PC-9 (cell line): ENCODE data around the gene SMCHD1. TPM values are rescaled to one million over a fixed set of nuclear protein-coding genes. Genes with fewer than 3 reads are reported as not detected.

Experiments used
- BruUV-seq: library from RNA; stranded (reverse); fragments of 400-500 nt; replicated peaks from 2 replicates; lab custom pipeline; 2021; lab: Mats Ljungman, UMichigan
- CTCF ChIA-PET: fragments of 300-600 bp; sonication (Branson Sonifier 250); formaldehyde crosslinking; loops from one replicate; lab custom pipeline; 2022; ENCODE audit warnings: antibody characterized with exemption; lab: Charles Lee
- POLR2A ChIA-PET: fragments of 300-600 bp; sonication (Branson Sonifier 250); formaldehyde crosslinking; loops from one replicate; lab custom pipeline; 2022; ENCODE audit warnings: antibody characterized with exemption; ENCODE audit not compliant: unreplicated experiment; lab: Charles Lee
- DNase-seq, 2 experiments: peaks; one replicate each; pipeline versions ENCODE4 v3.0.0 to v3.0.0-alpha.2; 2015 to 2022; ENCODE audit warnings: mixed read lengths in 1 of 2
- H2AFZ ChIP-seq: fragments of 200-600 bp; sonication (generic); 2 replicates; pipeline ENCODE4 v1.8.1; 2017; ENCODE audit warnings: antibody characterized with exemption
- H3F3A ChIP-seq: fragments of 200-600 bp; sonication (generic); 2 replicates; pipeline ENCODE4 v1.8.1; 2017; ENCODE audit warnings: antibody characterized with exemption, mild to moderate bottlenecking, low read depth; ENCODE audit not compliant: insufficient read depth
- H3K27ac ChIP-seq: fragments of 200-600 bp; sonication (generic); 2 replicates; pipeline ENCODE4 v1.6.1; 2016; ENCODE audit warnings: mixed run types
- H3K27me3 ChIP-seq: fragments of 200-600 bp; sonication (generic); 2 replicates; pipeline ENCODE4 v1.6.1; 2016; ENCODE audit warnings: low read depth, mixed run types; ENCODE audit not compliant: insufficient read depth
- H3K36me3 ChIP-seq: fragments of 200-600 bp; sonication (generic); 2 replicates; pipeline ENCODE4 v1.6.1; 2016; ENCODE audit warnings: low read depth, mixed run types
- H3K4me1 ChIP-seq: fragments of 200-600 bp; sonication (generic); replicated peaks from 2 replicates; pipeline ENCODE4 v1.6.1; 2016; ENCODE audit warnings: mixed run types; ENCODE audit not compliant: insufficient read depth
- H3K4me2 ChIP-seq: fragments of 200-600 bp; sonication (generic); 2 replicates; pipeline ENCODE4 v1.6.1; 2017; ENCODE audit warnings: mixed run types
- H3K4me3 ChIP-seq: fragments of 200-600 bp; sonication (generic); 2 replicates; pipeline ENCODE4 v1.6.1; 2016; ENCODE audit warnings: mixed run types
- H3K79me2 ChIP-seq: fragments of 200-600 bp; sonication (generic); 2 replicates; pipeline ENCODE4 v1.6.1; 2017; ENCODE audit warnings: low read depth, mixed run types
- H3K9me2 ChIP-seq: fragments of 200-600 bp; sonication (generic); 2 replicates; pipeline ENCODE4 v1.8.1; 2017; ENCODE audit warnings: mild to moderate bottlenecking; ENCODE audit not compliant: insufficient read depth
- H3K9me3 ChIP-seq: fragments of 200-600 bp; sonication (generic); 2 replicates; pipeline ENCODE4 v1.8.1; 2016; ENCODE audit warnings: low read depth; ENCODE audit not compliant: insufficient read depth
- H4K20me1 ChIP-seq: fragments of 200-600 bp; sonication (generic); 2 replicates; pipeline ENCODE4 v1.8.1; 2017; ENCODE audit not compliant: insufficient read depth
- EZH2 ChIP-seq: fragments of 200-600 bp; sonication (generic); IDR thresholded peaks from 2 replicates; pipeline ENCODE4 v1.8.0; 2017; ENCODE audit warnings: antibody characterized with exemption, low read depth
- intact Hi-C: fragments of 100-400 bp; cut with micrococcal nuclease; formaldehyde crosslinking; loops from one replicate; pipeline ENCODE4 v1.10.0; 2022; ENCODE audit not compliant: unreplicated experiment
- total RNA-seq: library from RNA; stranded (reverse); gene quantifications from 2 replicates; pipeline ENCODE4 v1.2.3, GENCODE V29; 2021
- TF ChIP-seq, protein P1 (sequence below): fragments of 200-600 bp; sonication (generic); conservative IDR thresholded peaks from 2 replicates; pipeline ENCODE4 v1.6.1; 2017; ENCODE audit warnings: mixed run types, antibody characterized with exemption, mild to moderate bottlenecking, moderate library complexity

The SMCHD1 gene
- total RNA-seq, 1 experiment from 2014 or later = 73.7 TPM

DNA sequence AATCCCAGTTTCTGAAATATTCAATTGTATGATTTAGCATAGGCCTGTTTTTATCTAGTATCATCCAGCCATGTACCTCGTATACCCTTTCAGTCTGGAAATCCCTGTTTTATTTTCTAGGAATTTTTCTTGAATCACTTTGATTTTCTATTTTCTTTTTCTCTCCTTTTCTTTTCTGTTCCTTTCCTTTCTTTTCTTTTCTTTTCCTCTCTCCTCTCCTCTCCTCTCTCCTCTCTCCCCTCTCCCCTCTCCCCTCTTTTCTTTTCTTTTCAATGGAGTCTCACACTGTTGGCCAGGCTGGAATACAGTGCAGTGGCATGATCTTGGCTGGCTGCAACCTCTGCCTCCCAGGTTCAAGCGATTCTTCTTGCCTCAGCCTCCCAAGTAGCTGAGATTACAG lies 63.5 kb downstream of the SMCHD1 start:
- H3K4me1 ChIP-seq = no peaks in the 10 kb centered on the region
- peaks cover 23% of the 10 kb centered on the region for H3K79me2 ChIP-seq
- no peak for DNase-seq
- H3F3A ChIP-seq = peaks cover 9% of the 10 kb centered on the region; the same call in 1 of the 2 replicates
- no TSS peak for BruUV-seq
- CTCF ChIA-PET = no interaction called here
- H3K4me2 ChIP-seq = no peak overlapping the region
- intact Hi-C loops = no loop called here
- H3K27me3 ChIP-seq = no peaks in the 10 kb centered on the region
- POLR2A ChIA-PET = no interaction called here
- TF ChIP-seq EZH2 = no peak
- TF ChIP-seq, protein P1, sequence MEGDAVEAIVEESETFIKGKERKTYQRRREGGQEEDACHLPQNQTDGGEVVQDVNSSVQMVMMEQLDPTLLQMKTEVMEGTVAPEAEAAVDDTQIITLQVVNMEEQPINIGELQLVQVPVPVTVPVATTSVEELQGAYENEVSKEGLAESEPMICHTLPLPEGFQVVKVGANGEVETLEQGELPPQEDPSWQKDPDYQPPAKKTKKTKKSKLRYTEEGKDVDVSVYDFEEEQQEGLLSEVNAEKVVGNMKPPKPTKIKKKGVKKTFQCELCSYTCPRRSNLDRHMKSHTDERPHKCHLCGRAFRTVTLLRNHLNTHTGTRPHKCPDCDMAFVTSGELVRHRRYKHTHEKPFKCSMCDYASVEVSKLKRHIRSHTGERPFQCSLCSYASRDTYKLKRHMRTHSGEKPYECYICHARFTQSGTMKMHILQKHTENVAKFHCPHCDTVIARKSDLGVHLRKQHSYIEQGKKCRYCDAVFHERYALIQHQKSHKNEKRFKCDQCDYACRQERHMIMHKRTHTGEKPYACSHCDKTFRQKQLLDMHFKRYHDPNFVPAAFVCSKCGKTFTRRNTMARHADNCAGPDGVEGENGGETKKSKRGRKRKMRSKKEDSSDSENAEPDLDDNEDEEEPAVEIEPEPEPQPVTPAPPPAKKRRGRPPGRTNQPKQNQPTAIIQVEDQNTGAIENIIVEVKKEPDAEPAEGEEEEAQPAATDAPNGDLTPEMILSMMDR = no peak
- no peak overlapping the region for H2AFZ ChIP-seq
- no peaks in the 10 kb centered on the region for H3K9me2 ChIP-seq
- no peaks in the 10 kb centered on the region for H3K9me3 ChIP-seq
- no peak overlapping the region for H3K4me3 ChIP-seq
- H4K20me1 ChIP-seq = 0 out of 2 replicates have a peak, but pooled peaks cover 4% of the 10 kb centered on the region
- peaks cover 44% of the 10 kb centered on the region for H3K36me3 ChIP-seq
- H3K27ac ChIP-seq = no peak overlapping the region

GRCh38 chr18:2723207-2723606 lies 67.7 kb downstream of the SMCHD1 start:
- Histone ChIP-seq H4K20me1 (0 out of 2 replicates have a peak, but pooled peaks cover 4% of the 10 kb centered on the region), H3K79me2 (peaks cover 12% of the 10 kb centered on the region; the same call in 1 of the 2 replicates), H3K9me2 (no peaks in the 10 kb centered on the region), H3K36me3 (peaks cover 39% of the 10 kb centered on the region), H3K4me3 (no peak overlapping the region), H3K9me3 (no peaks in the 10 kb centered on the region), H3K27me3 (no peaks in the 10 kb centered on the region), H2AFZ (no peak overlapping the region), H3K27ac (no peak overlapping the region), H3K4me2 (no peak overlapping the region), H3K4me1 (no peaks in the 10 kb centered on the region), H3F3A (peaks cover 9% of the 10 kb centered on the region)
- no peak for DNase-seq
- intact Hi-C loops = no loop called here
- TF ChIP-seq, protein P1 = no peak
- TF ChIP-seq EZH2 = no peak
- ChIA-PET CTCF (interaction anchor here (0.6 kb wide), 1 partner anchor 98 kb away, joined by 4 read pairs; no protein-coding TSS in a partner anchor), POLR2A (interaction anchor here (0.6 kb wide), 1 partner anchor 65 kb away, joined by 10 read pairs; no protein-coding TSS in a partner anchor)
- BruUV-seq = no TSS peak

- Histone ChIP-seq H3K27ac (no peak overlapping the region), H3K36me3 (peaks cover 52% of the 10 kb centered on the region)
- CTCF ChIA-PET = no interaction called here
Observed at GRCh38 chr18:2729757-2730156, 74.2 kb downstream of the SMCHD1 start.

More at GRCh38 chr18:2729757-2730156, 74.2 kb downstream of the SMCHD1 start:
- no peaks in the 10 kb centered on the region for H3K9me3 ChIP-seq
- no peak overlapping the region for H3K4me3 ChIP-seq
- peaks cover 4% of the 10 kb centered on the region; the same call in 1 of the 2 replicates for H3F3A ChIP-seq
- H3K4me1 ChIP-seq = no peaks in the 10 kb centered on the region
- no peaks in the 10 kb centered on the region for H4K20me1 ChIP-seq
- no peaks in the 10 kb centered on the region; the same call in 1 of the 2 replicates for H3K9me2 ChIP-seq
- TF ChIP-seq, protein P1 = no peak
- TF ChIP-seq EZH2 = no peak
- intact Hi-C loops = no loop called here
- H3K4me2 ChIP-seq = no peak overlapping the region
- no peaks in the 10 kb centered on the region for H3K79me2 ChIP-seq
- no peaks in the 10 kb centered on the region for H3K27me3 ChIP-seq
- no peak overlapping the region for H2AFZ ChIP-seq
- POLR2A ChIA-PET = no interaction called here
- no TSS peak for BruUV-seq
- DNase-seq = no peak
